Hepatocyte (in vitro differentiated cells): Measurements from ENCODE around the gene RUNX1. TPM values are rescaled to one million over a fixed set of nuclear protein-coding genes. Genes with fewer than 3 reads are reported as not detected.

Source experiments
- DNase-seq: peaks from one replicate; pipeline ENCODE4 v3.0.0-alpha.2; 2016; ENCODE audit warnings: low spot score
- H2AFZ ChIP-seq: fragments of 200-600 bp; sonication (generic); 2 replicates; pipeline ENCODE4 v1.6.0; 2016; ENCODE audit warnings: antibody characterized with exemption, mild to moderate bottlenecking
- H3K27ac ChIP-seq: fragments of 200-600 bp; sonication (generic); 2 replicates; pipeline ENCODE4 v1.5.1; 2016; ENCODE audit warnings: mild to moderate bottlenecking
- H3K27me3 ChIP-seq: fragments of 200-600 bp; sonication (generic); 2 replicates; pipeline ENCODE4 v1.6.1; 2016
- H3K36me3 ChIP-seq: fragments of 200-600 bp; sonication (generic); replicated peaks from 2 replicates; pipeline ENCODE4 v1.5.1; 2016; ENCODE audit warnings: low read depth; ENCODE audit not compliant: insufficient read depth
- H3K4me1 ChIP-seq: fragments of 200-600 bp; sonication (generic); 2 replicates; pipeline ENCODE4 v1.5.1; 2016; ENCODE audit warnings: mild to moderate bottlenecking, moderate library complexity; ENCODE audit not compliant: insufficient read depth
- H3K4me2 ChIP-seq: fragments of 200-600 bp; sonication (generic); 2 replicates; pipeline ENCODE4 v1.6.0; 2016
- H3K4me3 ChIP-seq: fragments of 200-600 bp; sonication (generic); 2 replicates; pipeline ENCODE4 v1.5.1; 2016; ENCODE audit warnings: mild to moderate bottlenecking
- H3K79me2 ChIP-seq: fragments of 200-600 bp; sonication (generic); 2 replicates; pipeline ENCODE4 v1.6.0; 2017; ENCODE audit warnings: mild to moderate bottlenecking
- H3K9me2 ChIP-seq: fragments of 200-600 bp; sonication (generic); replicated peaks from 2 replicates; pipeline ENCODE4 v1.6.0; 2017; ENCODE audit warnings: mild to moderate bottlenecking; ENCODE audit not compliant: insufficient read depth
- H3K9me3 ChIP-seq: fragments of 200-600 bp; sonication (generic); 2 replicates; pipeline ENCODE4 v1.5.1; 2016; ENCODE audit warnings: low read depth, mild to moderate bottlenecking
- H4K20me1 ChIP-seq: fragments of 200-600 bp; sonication (generic); 2 replicates; pipeline ENCODE4 v1.6.0; 2016; ENCODE audit warnings: mild to moderate bottlenecking; ENCODE audit not compliant: insufficient read depth, poor library complexity, severe bottlenecking
- CTCF ChIP-seq: fragments of 200-600 bp; sonication (generic); IDR thresholded peaks from 2 replicates; pipeline ENCODE4 v1.5.1; 2016; ENCODE audit warnings: antibody characterized with exemption, mild to moderate bottlenecking; ENCODE audit not compliant: poor library complexity
- EZH2 ChIP-seq: fragments of 200-600 bp; sonication (generic); IDR thresholded peaks from 2 replicates; pipeline ENCODE4 v1.6.1; 2016; ENCODE audit warnings: antibody characterized with exemption, mild to moderate bottlenecking, borderline replicate concordance
- EZH2phosphoT487 ChIP-seq: fragments of 200-600 bp; sonication (generic); IDR thresholded peaks from one replicate; pipeline ENCODE4 v1.6.1; 2018; ENCODE audit warnings: antibody characterized with exemption, mild to moderate bottlenecking, low read depth, moderate library complexity; ENCODE audit not compliant: unreplicated experiment, severe bottlenecking
- WGBS: methylation state at CpG from one replicate; pipeline ENCODE4 v1.1.6; 2016; ENCODE audit warnings: low lambda C conversion rate; ENCODE audit errors: missing lambda C conversion rate; 5-methylcytosine and 5-hydroxymethylcytosine counted together
- polyA plus RNA-seq: library from polyadenylated mRNA; unstranded; fragments of >200 nt; fragmentation: Nextera tagmentation; extraction: Ambion mirVana; gene quantifications from 2 replicates; pipeline ENCODE4 v1.2.1, GENCODE V29; 2016
- total RNA-seq: library from RNA; depleted of rRNA; stranded (reverse); fragments of >200 nt; gene quantifications from 2 replicates; pipeline ENCODE4 v1.2.3, GENCODE V29; 2014

The RUNX1 gene
- total and polyA plus RNA-seq, 2 experiments from 2014 or later, result 8.5 to 10.9 TPM

DNA sequence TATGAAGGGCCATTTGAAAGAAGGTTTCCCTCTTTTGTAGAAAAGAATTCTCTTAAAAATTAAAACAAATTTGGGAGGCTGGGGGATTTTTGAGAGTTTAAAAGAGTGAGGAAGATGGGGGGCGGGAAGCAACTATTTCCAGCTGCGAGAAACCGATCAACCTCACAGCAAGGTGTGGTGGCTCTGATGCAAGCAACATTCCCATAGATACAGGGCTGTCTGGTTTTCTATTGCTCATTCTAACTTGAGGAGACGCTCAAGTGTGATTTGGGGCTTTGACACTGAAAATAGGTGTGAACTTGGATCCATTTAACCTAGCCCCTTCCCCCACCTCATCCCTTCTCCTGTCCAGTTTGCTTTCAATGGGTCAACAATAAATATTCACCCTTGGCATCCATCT is 7.2 kb downstream of the RUNX1 start:
- Histone ChIP-seq H4K20me1 (no peaks in the 10 kb centered on the region), H3K27ac (no peak overlapping the region), H3K9me3 (no peaks in the 10 kb centered on the region), H3K4me3 (no peak overlapping the region), H3K4me1 (peaks cover 12% of the 10 kb centered on the region), H2AFZ (no peak overlapping the region), H3K36me3 (no peaks in the 10 kb centered on the region), H3K9me2 (no peaks in the 10 kb centered on the region), H3K27me3 (no peaks in the 10 kb centered on the region), H3K4me2 (no peak overlapping the region), H3K79me2 (no peaks in the 10 kb centered on the region)
- WGBS, result 94% methylated on average over 4 of the region's 4 CpGs
- no peak for DNase-seq
- TF ChIP-seq CTCF, result no peak
- no peak for TF ChIP-seq EZH2phosphoT487
- no peak for TF ChIP-seq EZH2

DNA sequence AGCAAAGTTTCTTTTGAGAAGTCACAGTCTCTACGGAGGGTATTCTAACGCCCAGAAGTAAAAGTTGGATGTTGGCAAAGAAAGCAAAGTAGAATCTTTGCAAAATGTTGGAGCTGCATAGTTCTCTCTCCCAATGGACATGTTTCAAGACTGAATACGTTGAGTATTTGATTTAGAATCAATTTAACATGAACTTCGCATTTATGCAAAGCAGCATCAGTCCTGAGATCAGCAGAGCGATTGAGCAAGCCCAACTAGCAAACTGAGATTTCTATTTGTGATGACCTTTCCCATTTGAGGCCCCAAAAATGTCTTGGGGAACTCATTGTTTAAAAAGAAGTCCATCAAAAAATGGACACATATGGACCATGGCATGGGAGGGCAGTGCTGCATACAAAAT is 8.0 kb downstream of the RUNX1 start:
- WGBS, result 91% methylated on average over 5 of the region's 5 CpGs
- Histone ChIP-seq H3K4me2 (no peak overlapping the region), H4K20me1 (no peaks in the 10 kb centered on the region), H3K9me2 (no peaks in the 10 kb centered on the region), H3K9me3 (no peaks in the 10 kb centered on the region), H3K27me3 (no peaks in the 10 kb centered on the region), H3K27ac (no peak overlapping the region), H3K4me1 (peaks cover 7% of the 10 kb centered on the region), H3K36me3 (no peaks in the 10 kb centered on the region), H2AFZ (no peak overlapping the region), H3K4me3 (no peak overlapping the region), H3K79me2 (no peaks in the 10 kb centered on the region)
- no peak for TF ChIP-seq EZH2phosphoT487
- TF ChIP-seq CTCF, result no peak
- TF ChIP-seq EZH2, result no peak
- no peak for DNase-seq

DNA sequence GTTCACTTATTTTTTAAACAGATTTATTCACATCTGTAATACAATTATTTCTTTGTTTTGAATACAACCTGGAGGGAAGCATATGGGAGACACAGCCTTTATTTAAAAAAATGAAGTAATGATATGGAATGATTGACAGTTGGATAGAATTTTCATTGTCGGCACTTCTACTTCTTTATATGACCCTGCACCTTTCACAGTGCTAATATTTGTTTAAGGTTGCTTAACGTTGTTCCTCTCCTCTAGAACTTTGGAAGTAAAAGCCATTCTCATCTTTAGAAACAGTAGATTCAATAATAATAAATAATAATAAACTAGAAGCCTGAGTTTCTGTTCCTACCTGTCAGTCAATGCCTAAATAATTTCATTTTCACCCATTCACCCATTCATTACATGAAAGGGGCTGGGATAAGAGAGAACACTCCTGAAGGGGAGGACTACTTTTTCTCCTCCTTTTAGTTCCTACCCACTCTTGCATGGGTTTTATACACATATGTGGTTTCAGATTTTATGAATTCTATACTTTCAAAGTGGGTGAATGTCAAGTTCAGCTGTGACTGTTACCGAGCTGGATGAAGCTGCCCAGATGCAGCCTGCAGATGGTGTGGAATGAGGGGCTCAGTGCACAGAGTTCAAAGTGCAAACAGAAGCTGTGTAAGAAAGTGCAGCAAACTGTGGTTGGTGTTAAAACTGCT is 9.4 kb downstream of the RUNX1 start:
- no peak overlapping the region for H2AFZ ChIP-seq
- 39% methylated on average over 3 of the region's 3 CpGs for WGBS
- no peak overlapping the region for H3K27ac ChIP-seq
- H3K4me3 ChIP-seq, result no peak overlapping the region
- peak overlapping the region; percentile 38 for H3K4me2 ChIP-seq
- DNase-seq, result no peak
- no peaks in the 10 kb centered on the region for H3K9me2 ChIP-seq
- peaks cover 7% of the 10 kb centered on the region for H3K4me1 ChIP-seq
- no peaks in the 10 kb centered on the region for H3K9me3 ChIP-seq
- no peaks in the 10 kb centered on the region for H3K79me2 ChIP-seq
- no peaks in the 10 kb centered on the region for H3K27me3 ChIP-seq
- H4K20me1 ChIP-seq, result no peaks in the 10 kb centered on the region
- TF ChIP-seq EZH2, result no peak
- TF ChIP-seq EZH2phosphoT487, result no peak
- TF ChIP-seq CTCF, result no peak
- no peaks in the 10 kb centered on the region for H3K36me3 ChIP-seq
